HG02885 (cell line): Measurements from ENCODE around the gene DRD3.

Experiments used
- ATAC-seq: cut with Tn5 transposase; IDR thresholded peaks from one replicate; pipeline ENCODE4 v1.9.1; 2021; ENCODE audit warnings: mild to moderate bottlenecking; ENCODE audit not compliant: unreplicated experiment, poor library complexity

The DRD3 gene

DNA sequence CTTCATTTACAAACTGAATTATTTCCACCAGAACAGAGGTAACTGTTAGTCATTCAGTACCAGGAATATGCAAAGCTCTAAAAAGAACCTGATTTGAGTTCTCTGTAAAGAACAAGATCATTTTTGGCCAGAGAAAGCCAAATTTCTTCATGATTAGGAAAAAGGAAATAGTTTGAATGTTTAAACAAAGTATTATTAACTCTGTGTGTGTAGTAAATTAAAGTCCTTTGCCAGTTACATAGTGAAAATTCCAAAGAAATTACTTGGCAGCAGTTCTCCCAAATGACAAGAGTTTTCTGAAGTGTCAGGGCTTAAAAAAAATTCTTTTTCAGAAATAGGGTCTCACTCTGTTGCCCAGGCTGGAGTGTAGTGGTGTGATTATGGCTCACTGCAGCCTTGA lies 97.8 kb downstream of the DRD3 start:
- ATAC-seq, result no peak

DNA sequence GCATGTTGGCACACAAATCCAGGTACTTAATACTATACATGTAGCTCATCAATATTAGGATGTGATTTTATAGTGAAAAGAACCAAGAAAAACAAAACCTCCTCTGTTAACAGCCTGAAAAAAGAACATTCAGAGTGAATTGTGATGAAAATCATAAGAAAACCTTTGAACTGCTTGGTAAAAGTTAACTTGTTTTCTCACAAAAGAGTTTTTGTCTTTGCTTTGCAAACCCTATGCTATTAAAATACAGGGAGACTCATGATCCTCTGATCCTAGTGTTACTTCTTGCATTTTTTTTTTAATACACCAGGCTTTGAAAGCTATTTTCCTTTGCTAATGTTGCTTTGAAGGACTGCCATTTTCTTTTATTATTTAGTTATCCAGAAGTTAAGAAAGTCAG lies 98.7 kb downstream of the DRD3 start:
- no peak for ATAC-seq

DNA sequence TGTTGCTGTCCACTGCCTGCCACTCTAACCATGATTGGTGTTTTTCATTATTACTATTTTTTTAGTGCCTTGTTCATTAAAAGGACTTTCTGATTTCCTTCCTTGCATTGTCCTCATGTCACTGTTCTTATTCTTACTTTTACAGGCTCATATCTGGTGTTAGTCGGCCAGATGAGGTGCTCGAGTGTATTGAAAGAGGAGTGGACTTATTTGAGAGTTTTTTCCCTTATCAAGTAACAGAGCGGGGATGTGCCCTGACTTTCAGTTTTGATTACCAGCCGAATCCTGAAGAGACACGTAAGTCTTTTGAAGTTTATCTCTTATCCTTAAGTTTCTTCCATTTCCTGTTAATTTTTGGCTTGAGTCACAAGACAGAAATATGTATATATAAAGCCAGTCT lies 99.1 kb downstream of the DRD3 start:
- ATAC-seq, result no peak

DNA sequence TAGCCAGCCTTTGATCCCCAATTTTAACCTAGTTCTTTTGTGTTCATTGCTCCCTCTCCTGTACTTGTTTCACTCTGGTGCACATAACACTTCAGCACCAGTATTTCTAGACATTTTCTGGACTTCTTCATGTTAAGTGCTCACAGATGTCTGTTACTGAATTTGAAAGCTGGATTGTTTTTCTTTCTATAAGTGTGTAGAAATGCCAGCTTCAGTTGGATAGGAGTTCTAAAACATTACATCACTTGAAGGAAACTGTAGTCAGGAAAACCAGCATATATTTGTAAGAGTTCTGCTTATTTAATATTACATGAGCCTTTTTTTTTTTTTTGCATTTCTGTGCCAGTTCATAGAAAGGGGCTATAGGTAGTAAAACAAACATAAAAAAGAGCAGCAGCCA lies 100.7 kb downstream of the DRD3 start:
- no peak for ATAC-seq
